ENCODE results near the gene CUL2.
A peak's percentile ranks its signal among the peaks of the same experiment; 100 is the strongest.
"Not testable (repeated sequence)": the region's sequence is repeated elsewhere in the genome, so short reads cannot be mapped to it uniquely, and the experiment has no call there.

Gene CUL2

DNA sequence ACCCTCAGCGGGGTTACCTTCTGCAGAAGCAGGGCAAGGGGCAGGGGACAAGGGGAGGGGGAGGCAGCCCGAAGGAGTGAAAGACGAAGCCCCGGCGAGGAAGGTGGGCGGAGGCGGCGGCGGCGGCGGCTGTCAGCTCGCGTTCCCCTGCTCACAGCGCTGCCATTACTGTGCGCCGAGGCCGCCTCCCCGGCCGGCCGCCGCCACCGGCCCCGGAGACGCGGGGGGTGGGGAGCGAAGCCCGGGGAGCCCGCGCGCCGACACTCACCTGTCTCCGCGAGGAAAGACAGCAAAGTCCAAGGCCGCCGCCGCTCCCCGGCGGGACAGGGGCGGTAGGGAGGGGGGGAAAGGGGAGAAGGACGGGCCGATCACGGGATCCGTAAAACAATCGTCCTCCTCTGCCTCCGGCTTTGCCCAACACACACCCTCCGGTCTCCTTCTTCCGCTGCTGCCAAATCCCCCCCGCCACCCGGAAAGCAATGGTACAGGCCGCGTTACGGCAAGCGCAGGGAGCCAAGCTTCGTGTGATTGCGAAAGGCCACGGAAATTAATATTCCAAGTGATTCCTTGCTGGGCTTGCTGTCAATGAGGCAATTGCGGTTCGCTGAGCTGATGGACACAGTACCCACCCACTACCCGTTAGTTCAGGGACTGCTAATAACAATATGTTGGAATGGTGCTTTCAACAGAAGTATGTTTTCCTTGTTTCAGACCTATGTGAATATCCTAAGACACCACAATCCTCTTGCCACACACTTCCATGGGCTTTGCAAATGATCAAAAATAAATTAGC, at the start of gene CUL2:
CUL2 (minus strand) TSS at position 180 of the 793 bp plus-strand sequence. CDS start 19,024 bp downstream, outside the sequence.
- DNase-seq = peak; percentile 95

DNA sequence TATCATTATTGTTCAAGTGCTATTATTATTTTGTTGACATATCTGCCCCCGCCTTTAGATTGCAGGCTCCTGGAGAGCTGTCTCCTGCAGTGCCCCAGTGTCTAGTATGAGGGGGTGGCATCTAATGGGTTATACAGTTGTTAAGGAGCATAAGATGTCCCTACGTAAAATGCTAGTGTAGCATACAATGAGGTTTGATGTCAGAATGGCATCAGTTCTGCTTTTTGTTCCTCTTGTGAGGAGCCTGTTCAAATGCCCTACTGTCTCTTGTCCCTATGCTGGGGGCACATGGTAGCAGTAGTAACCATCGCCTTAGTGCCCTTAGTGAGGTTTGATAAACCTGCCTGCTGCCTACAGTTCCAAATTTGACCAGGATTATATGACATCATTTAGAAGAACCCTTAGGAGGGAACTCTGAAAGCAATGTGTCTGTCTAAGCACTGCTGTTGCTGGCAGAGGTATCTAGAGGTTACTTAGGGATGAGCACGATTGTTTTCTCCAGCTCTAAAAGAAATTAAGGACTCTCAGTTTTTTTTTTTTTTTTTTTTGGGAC, 46.2 kb upstream of the CUL2 start:
- DNase-seq = no peak

DNA sequence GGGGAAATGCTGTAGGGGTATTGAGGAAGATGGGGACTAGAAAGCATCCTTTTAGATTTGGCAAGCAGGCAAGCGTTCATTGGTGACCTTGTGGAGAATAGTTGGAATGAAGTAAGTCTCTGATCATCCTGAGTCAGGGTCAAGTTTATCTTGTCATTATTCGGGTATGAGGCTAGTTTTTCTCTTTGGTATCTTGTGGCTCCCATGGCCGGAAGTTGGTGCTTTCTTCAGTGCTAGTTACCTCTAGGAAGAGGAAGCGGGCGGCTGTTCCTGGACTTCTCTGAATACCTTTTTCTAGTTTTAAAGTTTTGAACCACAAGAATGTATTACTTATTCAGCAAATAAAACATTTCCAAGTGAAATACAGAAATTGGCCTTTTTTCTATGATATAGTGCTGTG, 45.7 kb upstream of the CUL2 start:
- DNase-seq = peak in 1 of 2 experiments; percentile 26

DNA sequence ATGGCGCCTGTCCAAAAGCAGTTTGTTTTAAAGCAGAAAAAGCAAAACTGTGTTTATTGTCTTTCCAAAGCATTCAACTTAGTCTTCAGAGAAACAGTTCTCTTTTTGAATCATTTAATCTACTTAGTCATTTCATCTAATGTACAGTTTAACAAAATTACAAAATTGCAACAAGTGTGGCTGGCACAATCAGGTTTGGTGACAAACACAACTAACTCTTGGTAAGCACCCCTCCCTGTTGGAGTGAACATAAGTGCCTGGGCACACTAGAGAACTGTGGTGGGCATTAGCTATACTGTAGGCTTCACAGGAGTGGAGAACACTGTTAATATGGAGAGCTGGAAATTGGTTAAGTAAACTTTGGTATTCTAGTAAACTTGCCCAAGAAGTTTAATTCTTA, 43.4 kb upstream of the CUL2 start:
- DNase-seq = no peak

DNA sequence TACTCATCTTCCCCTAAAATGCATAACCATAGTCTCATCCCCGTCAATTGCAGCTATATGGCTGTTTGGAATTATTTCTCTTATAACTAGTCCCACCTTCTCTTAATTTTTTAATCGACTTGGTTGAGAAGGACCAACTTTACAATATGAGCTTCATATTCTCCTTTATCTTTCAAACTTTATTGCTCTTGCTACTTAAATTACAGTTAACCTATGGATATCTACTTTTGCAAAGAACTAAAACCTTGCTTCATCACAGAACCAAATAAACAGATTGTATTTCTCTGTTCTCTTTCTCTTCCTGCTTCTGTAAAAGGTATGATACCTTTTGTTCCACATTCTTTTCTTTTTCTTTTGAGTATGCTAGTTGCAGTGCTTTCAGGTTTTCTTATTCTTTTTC, 42.6 kb upstream of the CUL2 start:
- no peak for DNase-seq

DNA sequence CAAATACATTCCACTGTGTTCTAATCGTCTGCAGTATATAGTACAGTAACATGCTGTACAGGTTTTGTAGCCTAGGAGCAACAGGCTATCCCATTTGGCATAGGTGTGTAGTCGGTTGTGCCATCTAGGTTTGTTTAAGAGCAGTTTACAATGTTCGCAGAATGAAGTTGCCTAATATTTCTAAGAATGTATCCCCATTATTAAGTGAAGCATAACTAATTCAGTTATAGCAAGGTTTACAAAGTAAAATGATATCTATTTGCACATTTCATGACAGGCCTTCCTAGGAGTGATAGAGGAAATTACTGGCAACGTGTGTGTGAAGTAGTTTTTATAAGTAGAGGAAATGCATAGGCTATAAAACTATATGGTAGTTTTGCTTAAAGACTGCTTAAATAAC, 40.5 kb upstream of the CUL2 start:
- DNase-seq = no peak

DNA sequence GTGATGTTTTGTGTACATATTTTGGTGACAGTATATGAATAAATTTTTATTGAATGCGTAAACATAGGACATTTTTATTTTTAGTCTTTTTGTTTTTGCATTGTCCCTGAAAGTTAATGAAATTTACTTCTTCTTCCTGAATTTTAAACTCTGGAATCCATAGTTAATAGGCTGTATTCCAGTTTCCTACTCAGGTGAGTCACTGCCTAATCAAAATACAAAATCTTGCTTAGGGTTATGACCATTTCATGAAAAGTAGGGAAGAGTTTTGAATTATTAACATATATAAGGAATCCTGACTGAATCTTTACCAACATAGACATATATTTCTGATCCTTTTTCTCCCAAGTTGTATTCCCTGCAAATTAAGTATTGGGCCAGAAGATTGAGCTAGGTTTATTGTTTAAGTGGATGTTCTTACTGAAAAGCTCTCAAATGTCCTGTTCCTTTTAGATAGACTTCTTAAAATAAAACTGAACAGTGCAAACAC, 39.1 kb upstream of the CUL2 start:
- DNase-seq = no peak

DNA sequence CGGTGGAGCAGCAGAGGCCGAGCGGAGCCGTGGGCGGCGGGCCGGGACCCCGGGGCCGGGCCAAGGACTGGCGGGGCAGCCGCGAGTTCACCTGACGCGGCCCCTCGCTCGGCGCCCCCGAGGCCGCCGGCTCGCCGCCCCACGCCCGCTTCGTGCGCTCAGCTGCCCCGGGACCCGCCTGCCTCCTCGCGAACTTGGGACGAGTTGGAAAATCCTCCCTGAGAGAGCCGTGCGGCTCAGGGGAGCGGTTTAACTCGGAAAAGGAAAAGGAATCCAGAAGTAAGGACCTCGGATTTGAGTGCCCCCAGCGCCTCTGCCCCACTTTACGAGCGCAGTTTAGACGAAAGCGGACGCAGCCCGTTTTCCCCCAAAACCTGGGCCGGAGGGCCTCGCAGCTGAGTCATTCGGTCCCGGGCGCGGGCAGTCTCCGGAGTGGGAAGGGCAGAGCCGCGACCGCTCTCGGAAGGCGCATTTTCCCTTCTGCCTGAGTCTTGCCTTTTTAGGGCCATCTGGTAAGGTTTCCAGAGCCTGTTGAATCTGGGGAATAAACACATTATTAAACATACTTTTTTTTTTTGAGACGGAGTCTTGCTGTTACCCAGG, 37.2 kb upstream of the CUL2 start:
- DNase-seq = peak; percentile 78 to 81

DNA sequence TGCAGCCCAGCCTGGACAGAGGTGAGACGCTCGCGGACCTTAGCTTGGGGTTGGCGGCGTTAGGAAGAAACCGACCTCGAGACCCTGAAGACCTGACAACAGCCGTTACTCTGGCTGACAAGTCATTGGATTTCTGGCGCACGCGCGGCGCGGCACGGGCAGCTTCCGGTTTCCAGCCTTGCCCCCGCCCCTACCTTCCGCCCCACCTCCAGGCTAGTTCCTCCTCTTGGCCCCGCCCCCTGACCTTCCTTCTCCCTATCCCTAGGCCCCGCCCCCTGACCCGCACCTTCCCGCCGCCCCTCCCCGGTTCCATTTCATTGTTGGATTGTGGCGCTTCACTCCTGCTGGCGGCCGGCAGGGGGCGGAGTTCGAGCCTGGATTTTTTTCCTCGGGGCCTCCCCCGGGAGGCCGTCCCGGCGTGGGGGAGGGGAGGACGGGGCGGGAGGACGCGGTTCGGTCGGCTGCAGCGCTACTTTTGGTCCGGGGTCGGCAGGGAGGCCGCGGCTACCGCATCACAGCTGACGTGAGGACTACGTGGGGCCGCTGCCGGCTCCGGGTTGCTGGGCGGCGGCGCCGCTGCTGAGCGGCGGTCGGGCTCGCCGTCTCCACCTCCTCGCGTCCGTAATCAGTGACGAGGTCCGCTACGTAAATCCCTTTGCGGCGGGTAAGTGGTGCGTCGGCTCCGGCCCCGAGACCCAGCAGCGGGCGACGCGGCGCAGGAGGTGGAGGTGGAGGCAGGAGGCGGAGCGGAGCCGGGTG, 36.6 kb upstream of the CUL2 start, which contains the start of gene CREM:
CREM (plus strand) TSS at position 317 of the 759 bp plus-strand sequence. CDS start 10,990 bp downstream, outside the sequence.
- DNase-seq = peak; percentile 99

DNA sequence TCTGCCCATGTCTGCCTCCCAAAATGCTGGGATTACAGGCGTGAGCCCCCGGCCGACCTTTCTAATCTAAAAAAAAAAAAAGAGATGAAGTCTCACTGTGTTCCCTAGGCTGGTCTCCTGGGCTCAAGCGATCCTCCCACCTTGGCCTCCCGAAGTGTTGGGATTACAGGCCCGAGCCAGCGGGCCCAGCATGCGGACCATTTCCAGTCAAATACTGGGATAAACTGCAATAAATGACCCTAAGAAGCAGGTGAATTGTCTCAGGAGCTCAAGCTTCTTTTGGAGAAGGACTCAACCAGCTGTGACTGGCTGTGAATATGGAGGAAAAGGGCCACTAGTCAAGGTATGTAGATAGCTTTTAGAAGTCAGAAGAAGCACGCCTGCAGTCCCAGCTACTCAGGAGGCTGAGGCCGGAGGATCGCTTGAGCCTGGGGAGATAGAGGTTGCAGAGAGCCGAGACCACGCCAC, 36.0 kb upstream of the CUL2 start:
- peak in 1 of 2 experiments; percentile 22 for DNase-seq

DNA sequence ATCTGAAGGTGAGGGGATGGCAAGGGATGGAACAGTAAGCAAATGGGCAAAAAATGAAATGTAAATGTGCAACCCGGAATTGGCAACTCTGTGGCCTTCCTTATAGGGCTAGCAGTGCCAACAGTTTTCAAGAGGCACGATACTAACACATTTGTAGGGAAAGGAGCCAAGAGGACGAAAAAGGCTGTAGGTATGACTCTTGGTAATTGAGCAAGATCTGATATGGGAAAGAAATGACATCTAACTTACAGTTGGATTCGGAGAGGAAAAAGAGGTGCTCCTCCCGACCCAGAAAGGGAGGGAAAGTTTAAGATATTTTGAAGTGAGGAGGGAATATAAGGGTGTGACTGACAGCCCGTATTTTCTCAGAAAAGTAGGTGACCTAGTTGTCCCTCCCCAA, 34.4 kb upstream of the CUL2 start:
- DNase-seq = no peak

DNA sequence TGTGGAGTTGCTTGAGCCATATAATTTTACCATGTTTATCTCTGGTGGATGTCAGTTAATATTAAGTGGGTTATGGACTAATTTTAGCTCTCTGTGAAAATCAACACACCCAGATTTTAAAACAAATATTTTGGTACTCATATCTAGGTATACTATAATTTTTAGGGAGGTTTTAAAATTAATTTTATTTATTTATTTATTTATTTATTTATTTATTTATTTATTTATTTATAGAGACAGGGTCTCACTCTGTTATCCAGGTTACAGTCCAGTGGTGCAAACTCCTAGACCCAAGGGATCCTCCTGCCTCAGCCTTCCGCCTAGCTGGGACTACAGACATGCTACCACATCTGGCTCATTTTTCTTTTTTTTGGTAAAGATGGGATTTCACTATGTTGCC, 29.2 kb upstream of the CUL2 start:
- no peak for DNase-seq

DNA sequence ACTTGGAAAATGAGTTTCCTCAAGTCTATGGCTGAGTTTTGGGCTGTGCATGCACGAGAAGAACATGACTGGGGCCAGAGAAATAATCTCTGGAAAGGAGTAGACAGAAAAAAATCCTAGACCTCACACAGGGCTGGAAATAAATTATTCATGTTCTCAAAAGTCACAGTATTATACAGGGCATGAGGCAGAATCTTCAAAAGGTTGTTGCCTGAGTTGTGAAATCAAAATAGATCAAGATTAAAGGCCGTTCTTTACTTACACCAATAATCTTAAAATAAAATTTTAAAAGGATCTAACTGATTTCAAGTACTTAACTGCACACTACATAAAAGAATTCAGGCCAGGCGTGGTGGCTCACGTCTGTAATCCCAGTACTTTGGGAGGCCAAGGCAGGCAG, 22.4 kb upstream of the CUL2 start:
- no peak for DNase-seq

DNA sequence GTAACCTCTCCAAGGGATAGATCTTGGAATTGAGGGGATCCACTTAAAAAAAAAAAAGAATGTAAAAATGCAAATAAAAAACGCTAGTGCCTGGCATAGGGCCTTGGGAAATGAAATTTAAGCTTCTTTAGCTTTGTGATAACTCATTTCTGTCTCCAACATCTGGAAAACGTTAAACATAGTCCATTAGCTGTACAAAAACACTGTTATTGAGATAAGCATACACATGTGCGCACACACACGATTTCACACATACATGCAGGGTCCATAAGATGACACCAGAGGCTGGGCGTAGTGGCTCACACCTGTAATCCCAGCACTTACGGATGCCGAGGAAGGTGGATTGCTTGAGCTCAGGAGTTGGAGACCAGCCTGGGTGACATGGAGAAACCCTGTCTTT, 13.7 kb upstream of the CUL2 start:
- DNase-seq = no peak

DNA sequence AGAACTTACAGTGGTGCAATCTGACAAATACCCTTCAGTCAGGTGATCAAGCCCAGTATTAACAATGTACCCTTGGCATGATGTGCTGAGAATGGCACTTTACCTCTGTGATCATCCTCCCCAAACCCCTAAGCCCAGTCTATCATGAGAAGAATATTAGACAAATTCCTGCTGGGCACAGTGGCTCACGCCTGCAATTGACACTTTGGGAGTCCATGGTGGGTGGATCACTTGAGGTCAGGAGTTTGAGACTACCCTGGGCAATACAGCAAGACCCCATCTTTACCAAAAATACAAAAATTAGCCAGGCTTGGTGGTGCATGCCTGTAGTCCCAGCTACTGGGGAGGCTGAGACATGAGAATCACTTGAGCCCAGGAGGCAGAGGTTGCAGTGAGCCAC, 7.4 kb upstream of the CUL2 start:
- DNase-seq = no peak

DNA sequence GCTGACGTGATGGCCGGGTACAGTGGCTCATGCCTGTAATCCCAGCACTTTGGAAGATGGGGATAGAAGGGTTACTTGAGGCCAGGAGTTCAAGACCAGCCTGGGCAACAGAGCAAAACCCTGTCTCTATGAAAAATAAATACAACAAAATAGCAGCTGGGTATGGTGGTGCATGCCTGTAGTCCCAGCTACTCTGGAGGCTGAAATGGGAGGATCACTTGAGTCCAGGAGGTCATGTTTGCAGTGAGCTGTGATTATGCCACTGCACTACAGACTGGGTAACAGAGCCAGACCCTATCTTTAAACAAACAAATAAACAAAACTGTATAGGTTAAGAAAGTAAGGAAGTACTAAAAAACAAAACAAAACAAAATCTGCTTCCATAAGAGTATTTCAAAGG, 6.2 kb upstream of the CUL2 start:
- no peak for DNase-seq

DNA sequence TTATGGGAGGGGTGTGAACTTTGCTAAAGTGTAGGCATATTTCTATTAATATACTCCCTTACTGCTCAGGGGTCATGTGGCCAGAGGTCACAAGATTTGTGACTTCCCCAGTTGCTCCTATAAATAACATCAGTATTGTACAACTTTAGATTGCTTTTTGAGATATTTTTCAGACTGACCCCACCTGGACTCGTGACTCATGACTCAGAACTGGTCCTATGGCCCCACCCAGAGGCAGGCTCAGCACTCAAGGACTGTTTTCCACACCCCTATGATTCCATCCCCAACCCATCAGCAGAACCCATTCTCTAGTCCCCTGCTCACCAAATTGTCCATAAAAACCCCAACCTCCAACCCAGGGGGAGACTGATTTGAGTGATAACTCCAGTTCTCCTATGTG, 2.7 kb upstream of the CUL2 start:
- DNase-seq = no peak

DNA sequence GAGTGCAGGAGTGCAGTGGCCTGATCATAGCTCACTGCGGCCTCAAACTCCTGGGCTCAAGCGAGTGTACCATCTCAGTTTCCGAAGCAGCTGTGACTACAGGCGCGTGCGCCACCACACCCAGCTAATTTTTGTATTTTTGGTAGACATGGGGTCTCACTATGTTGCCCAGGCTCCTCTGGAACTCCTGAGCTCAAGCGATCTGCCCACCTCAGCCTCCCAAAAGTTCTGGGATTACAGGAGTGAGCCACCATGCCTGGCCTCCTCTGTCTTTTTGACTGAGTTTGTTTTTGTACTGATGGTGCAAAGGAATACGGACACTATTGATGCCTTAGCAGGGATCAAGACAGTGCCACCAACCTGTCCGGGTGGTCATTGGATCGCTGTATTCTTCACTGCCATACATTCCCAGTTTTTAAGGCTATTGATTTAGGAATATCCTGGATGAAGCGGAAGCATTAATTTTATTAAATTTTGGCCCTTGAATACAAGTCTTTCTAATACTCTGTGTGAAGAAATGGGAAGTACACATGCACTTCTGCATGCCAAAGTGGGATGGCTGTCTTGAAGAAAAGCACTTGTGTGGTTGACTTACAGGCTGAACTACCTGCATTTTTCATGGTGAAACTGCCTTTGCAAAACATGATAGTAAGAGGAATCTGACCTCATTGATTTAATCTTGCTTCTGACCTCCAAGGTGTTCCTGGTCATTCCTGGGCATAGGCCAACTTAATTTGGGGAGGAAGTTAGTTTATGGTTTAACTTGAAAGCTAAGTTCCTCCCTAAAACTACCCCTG, 2.1 kb upstream of the CUL2 start:
- no peak for DNase-seq

DNA sequence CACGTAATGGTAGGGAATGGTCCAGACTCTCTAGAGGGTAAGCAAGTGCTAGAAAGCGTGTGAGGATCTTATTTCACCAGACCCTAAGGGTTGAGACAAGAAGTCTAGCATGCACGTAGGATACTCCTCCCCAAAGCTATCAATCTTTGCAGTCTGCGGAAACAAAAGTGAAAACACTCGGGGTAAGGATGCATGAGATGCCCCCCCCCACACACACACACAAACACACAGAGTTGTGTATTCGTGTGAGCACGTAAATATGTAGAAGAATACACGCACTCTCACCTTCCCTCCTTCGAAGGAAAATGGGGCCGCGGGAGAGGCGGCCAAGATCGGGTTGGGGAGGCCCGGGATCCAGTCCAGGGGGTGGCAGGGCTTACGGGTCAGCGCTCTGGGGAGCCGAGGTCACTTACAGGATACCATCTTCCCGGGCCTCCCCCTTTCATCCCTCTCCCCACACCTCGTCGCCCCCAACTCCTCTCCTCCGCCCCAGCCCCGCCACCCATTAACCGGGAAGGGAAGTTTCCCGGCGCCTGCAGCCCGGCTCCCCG, 455 bp downstream of the CUL2 start:
- no peak for DNase-seq

DNA sequence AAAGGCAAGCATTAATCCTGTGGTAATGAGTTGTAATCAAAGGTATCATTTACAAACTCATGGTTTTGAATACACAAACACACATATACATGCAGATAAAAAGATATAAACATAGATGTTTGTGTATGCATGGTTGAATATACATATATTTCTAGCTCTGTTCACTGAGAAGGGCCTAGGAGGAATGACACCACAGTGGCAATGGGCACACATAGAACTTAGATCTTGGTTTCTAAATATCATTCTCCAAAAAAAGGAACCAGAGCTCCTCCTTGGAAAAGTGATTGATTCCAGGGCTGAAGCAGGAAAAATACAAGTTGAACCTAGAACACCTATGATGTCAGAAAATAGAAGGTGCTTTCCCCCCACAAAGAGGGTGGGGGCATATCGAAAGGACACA, 6.9 kb downstream of the CUL2 start:
- DNase-seq = no peak

DNA sequence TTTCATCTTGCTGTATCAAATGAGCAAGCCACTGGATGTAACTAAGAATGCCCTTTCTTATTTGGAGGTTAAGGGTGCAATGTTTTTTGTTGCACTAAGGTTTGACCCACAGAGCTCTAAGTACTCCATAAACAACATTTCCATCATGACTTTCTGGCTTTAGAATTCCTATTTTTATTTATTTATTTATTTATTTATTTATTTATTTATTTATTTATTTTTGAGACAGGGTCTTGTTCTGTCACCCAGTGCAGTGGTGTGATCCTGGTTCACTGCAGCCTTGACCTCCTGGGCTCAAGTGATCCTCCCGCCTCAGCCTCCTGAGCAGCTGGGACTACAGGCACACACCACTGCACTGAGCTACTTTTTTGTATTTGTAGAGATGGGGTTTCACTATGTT, 9.9 kb downstream of the CUL2 start:
- DNase-seq = not testable (repeated sequence)

DNA sequence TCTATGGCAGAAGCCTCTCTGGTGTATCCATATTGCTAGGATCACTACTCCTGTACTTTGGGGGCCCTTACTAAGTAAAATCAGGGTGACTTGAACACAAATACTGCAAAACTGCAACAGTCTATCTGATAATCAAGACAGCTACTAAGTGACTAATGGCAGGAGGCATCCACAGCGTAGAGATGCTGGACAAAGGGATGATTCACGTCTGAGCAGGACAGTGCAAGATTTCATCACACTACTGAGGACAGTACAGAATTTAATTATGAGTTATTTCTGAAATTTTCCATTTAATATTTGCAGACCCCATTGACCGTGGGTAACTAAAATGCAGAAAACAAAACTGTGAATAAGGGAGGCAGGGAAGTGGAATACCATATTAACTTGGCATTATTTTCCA, 10.4 kb downstream of the CUL2 start:
- DNase-seq = no peak
